GM19240 (cell line): ENCODE data around the gene HMCN2.

ENCODE experiments used
- DNase-seq: peaks from one replicate; pipeline ENCODE4 v3.0.0; 2011; ENCODE audit warnings: low spot score; ENCODE audit not compliant: insufficient read length

The HMCN2 gene

DNA sequence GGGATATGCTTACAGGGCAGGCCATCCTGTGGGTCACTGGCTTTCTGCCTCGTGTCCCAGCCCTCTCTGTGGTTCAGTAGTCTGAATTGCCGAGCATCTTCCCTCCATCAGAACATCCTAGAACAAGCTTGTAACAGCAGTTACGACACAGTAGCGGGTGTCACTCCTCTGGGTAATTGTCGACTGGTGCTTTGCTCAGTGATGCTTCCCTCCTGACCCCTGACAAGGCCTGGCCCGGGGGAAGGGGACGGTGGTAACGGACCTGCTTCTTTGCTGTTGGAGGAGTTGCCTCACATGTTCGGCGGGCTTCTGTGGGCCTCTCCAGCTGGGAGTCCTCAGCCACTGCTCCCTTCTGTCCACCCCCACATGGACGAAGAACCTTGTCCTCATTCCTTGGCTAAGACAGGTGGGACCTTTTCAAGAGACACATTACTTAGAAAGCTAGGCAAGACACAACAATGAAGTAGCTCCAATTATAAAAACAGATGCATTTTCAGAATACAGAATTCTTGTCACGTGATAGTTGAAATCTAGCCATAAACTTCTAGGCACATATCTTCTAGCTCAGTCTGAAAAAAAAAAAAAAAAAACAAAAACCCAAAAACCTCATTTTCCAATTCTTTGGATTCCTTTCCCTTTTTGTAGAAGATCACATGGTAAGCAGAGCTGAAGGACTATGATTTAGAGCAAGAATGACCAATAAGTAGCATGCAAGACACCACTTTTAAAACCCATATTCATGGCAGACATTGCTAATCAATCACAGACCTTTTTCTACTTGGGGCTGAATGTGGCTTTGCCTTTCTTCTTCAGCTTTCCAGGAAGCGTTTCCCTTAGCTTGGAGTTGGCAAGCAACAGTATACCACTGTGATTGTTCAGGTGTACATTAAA is 25.0 kb downstream of the HMCN2 start:
- no peak for DNase-seq

- no peak for DNase-seq
Observed at GRCh38 chr9:130291474-130291873, 25.9 kb downstream of the HMCN2 start.

GRCh38 chr9:130292106-130292505 is 26.5 kb downstream of the HMCN2 start:
- DNase-seq, result no peak

GRCh38 chr9:130294664-130295063 is 29.1 kb downstream of the HMCN2 start:
- no peak for DNase-seq

DNA sequence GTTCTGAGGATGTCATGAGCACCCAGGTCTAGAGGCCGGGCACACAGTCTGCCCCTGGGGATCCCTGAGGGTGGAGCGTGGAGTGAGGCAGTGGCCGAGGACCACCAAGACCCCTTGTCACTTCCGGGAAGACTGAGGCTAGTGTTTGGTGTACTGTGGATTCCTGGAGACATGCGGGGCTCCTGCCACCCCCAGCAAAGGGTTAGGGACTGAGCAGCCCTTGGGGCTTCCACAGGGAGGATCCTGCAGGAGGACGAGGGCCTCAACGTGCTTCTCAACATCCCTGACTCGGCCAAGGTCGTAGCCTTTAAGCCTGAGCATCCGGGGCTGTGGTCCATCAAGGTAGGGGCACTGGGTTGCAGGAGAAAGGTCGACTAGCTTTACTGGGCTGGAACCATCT is 29.9 kb downstream of the HMCN2 start:
- no peak for DNase-seq

GRCh38 chr9:130295945-130296782 is 30.6 kb downstream of the HMCN2 start:
- no peak for DNase-seq

GRCh38 chr9:130296783-130297055 is 31.2 kb downstream of the HMCN2 start:
- no peak for DNase-seq

GRCh38 chr9:130297371-130297770 is 31.8 kb downstream of the HMCN2 start:
- DNase-seq, result no peak

DNA sequence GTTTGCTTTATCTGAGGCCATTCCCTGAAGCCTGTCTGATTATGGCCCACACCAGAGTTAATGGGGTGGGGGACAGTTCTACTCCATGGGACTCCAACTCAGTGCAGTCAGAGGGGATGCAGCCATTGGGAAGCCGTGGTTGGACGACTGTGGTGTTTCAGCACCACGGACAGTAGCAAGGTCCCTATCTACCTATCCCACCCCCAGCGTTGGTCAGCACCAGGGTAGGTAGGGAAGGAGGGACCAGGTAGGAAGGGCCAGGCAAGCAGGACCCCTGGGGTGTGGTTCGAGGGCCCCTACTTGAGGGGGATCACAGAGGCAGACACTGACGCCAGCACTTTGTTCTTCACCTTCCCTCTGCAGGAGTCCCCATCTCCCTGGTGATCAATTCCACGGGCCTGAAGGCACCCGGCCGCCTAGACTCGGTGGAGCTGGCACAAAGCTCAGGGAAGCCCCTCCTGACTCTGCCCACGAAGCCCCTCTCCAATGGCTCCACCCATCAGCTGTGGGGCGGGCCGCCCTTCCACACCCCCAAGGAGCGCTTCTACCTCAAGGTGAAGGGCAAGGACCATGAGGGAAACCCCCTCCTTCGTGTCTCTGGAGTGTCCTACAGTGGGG is 33.2 kb downstream of the HMCN2 start:
- DNase-seq, result no peak

GRCh38 chr9:130299785-130300615 is 34.4 kb downstream of the HMCN2 start:
- no peak for DNase-seq

DNA sequence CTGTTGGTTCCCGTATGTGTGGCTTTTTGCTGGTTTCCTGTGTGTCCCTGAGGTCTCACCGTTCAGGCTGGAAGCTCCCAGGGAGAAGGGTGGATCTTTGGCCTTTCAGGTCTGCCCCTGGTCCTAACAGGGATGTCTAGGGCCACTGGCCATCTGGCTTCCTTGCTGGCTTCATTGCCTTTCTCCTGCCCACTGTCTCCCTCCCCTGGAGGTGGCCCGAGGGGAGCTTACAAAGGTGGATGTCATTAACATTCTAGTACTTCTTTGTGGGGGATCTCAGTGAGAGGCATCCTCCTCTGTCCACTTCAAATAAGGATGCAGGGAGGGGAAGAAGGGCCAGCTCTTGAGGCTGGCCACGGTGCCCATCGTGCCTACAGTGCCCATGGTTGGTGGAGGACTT is 35.2 kb downstream of the HMCN2 start:
- no peak for DNase-seq

GRCh38 chr9:130301483-130302286 is 36.1 kb downstream of the HMCN2 start:
- DNase-seq, result no peak

- no peak for DNase-seq
Observed at GRCh38 chr9:130302785-130303612, 37.4 kb downstream of the HMCN2 start.

DNA sequence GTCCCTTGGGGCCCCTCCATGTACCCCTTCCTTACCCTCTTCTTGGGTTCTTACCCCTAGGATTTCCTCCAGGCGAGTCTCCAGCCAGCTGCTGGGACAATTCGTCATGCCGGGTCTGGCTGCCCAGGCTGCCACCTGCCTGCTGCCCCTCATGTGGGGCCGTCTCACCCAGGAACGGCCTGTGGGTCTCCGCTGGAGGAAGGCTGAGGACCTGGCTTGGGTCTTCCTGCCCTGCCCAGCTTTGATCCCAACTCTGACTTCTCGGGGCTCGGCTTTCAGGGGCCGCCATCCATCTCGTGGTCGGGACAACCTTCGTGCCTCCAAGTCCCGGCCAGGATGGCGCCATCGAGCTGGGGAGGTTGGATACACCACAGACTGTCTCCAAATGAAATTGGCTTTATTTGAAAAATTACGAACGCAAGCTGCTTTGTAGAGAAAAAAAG is 38.1 kb downstream of the HMCN2 start:
- no peak for DNase-seq

- DNase-seq, result no peak
Observed at GRCh38 chr9:130304116-130304515, 38.6 kb downstream of the HMCN2 start.

DNA sequence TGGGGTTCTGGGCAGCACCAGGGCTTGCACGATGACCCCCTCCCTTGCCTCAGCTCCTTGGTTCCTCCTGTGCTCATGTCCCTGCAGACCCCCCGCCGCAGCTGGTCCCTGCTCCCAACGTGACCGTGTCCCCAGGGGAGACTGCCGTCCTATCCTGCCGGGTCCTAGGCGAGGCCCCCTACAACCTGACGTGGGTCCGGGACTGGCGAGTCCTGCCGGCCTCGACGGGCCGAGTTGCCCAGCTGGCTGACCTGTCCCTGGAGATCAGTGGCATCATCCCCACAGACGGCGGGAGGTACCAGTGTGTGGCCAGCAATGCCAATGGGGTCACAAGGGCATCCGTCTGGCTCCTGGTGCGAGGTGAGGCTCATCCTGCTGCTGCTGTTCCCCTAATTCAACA is 39.1 kb downstream of the HMCN2 start:
- no peak for DNase-seq

DNA sequence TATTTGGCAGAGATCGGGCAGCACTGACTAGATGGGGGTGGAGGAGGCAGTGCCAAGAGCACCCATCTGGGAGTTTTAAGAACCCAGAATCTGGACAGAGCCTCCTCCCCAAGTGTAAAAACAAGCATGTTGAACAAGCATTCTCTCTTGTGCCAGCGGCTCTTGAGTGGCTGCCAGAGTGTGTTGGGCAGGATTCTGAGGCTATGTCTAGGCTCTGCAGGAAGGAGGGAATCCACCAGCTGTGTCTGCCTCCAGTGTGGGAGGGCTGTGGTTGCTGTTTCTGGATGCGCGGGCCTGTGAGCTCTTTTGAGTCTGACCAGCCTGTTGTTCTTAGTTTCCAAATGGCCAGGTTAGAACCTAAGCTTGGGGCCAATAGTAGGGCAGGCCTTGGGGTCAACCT is 39.8 kb downstream of the HMCN2 start:
- DNase-seq, result no peak

- DNase-seq, result no peak
Observed at GRCh38 chr9:130306823-130307666, 41.5 kb downstream of the HMCN2 start.

GRCh38 chr9:130307667-130307943 is 42.0 kb downstream of the HMCN2 start:
- no peak for DNase-seq
